ENCODE measurements around the gene MAX.

The MAX gene, protein sequence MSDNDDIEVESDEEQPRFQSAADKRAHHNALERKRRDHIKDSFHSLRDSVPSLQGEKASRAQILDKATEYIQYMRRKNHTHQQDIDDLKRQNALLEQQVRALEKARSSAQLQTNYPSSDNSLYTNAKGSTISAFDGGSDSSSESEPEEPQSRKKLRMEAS

GRCh38 chr14:65102441-65103149 lies at the start of gene MAX:
TSS of gene MAX (minus strand) at chr14:65102517. CDS start at chr14:65102339, 178 bp downstream.
- peak; percentile 96 to 99 for DNase-seq

GRCh38 chr14:65151609-65151956 lies 49.3 kb upstream of the MAX start:
- no peak for DNase-seq

DNA sequence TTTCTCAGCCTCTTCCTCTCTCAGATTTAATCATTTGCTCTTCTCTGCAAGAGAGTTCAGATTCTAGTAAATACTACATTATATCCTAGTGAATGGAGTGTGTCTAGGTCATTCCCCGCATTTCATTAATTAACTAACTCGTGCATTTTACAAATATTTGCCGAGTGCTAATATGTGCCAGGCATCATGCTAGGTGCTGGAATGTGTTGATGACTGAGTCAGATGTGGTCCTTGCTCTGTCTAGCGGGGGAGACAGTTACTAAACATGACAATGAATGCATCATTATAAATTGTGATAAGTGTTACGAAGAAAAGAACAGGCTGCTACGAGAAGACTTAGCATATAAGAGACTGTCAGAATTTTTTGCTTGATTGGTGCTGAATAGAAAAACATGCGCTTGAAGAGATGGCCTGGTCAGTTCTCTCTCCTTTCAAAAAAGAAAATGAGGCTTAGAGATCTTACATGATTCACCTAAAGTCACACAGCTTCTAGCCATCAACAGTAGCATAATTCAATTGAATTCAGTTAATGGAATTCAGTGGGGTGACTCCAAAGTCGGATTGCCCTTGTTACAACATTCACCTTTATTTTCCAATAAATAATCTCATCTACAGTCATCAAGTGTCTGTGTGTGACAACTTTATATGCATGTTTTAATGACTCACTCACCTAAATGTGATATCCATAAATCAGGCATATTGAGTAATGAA lies 48.7 kb upstream of the MAX start:
- no peak for DNase-seq

GRCh38 chr14:65149116-65149515 lies 46.8 kb upstream of the MAX start:
- DNase-seq = no peak

GRCh38 chr14:65144170-65144569 lies 41.9 kb upstream of the MAX start:
- no peak for DNase-seq

- no peak for DNase-seq
Measured at GRCh38 chr14:65142914-65143625, 40.8 kb upstream of the MAX start.

- no peak for DNase-seq
Measured at GRCh38 chr14:65142429-65142828, 40.1 kb upstream of the MAX start.

DNA sequence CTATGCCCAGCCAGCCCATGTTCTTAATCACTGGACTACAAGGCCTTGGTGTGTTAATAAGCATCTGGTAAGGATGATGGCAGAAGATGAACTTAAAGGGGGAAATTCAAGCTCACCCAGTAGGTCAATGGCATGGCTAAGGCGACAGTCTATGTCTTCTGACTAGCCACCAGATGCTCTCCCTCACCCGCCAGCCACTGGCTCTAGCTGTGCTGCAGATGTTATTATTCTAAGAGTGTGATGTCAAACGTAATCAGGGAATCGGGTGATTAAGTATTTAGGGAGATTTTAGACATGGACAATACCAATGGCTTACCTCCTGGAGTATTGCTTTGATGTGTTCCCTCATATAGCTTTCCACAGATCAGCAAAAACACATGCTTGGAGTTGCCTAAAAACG lies 39.2 kb upstream of the MAX start:
- DNase-seq = no peak

DNA sequence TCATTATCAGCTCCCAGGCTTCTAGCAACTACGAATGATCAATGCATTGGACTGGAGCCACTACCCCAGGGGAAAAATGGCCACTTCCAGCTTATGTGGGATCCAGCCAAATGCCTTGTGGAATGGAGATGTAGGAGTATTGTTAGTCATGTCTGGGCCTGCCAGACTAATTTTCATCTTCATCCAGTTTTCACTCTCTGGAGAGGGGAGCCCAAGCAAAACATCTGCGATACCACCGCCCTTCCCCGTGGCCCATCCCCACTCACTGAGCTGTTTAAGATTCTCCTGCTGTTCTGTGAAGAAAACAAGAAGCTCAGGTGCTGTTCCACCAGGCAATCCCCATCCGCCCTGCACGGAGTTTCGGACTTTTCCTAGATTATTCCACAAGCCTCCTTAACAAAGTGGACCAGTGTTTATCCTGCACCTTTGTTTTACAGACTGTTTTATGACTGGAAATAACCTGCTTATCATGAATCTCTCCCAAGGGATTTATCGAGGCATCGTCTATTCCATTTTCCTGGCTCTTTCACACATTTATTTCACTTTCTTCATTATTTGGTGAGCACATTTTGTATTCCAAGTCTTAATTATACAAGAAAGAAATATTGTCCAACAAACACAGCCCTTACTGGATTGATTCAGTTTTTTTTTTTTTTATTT lies 35.5 kb upstream of the MAX start:
- DNase-seq = no peak

DNA sequence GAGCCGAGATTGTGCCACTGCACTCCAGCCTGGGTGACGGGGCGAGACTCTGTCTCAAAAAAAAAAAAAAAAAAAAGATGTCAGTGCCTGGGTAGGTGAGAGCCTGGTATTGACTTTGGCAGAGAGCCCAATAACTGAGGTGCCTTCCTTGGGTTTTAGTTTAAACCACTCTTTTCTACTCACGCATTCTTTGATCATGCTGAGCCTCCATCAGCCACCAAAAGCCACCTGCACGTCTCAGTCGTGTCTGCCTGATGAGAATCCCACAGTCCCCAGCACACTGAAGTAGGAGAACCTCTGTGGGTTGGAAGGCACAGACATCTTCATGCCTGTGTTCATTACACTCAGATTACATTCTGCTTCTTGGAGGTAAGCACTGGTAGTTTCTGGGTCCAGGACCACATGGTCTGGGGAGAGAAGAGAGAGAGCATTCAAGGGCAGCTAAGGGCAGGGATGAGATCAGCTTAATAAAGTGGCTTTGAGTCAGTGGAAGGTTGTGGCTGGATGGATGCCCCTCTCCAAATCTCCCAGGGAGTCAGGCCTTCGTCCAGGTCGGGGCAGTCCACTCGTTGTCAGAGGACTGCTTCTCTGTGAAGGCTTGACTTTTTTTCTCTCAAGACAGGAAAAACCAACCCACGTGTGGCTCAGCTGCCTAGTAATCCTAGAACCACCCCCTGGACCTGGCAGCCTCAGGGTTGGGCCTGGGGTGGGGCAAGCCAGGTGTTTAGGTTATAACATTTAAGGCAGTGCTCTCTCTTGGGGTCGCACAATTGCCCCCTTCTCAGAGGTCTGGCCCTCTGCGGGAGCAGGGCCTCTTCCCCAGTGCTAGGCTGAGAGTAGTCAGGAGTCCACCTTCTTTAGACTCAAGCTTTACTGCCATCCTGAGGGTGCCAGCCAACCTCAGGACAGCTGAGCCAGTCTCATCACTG lies 32.6 kb upstream of the MAX start:
- no peak for DNase-seq

DNA sequence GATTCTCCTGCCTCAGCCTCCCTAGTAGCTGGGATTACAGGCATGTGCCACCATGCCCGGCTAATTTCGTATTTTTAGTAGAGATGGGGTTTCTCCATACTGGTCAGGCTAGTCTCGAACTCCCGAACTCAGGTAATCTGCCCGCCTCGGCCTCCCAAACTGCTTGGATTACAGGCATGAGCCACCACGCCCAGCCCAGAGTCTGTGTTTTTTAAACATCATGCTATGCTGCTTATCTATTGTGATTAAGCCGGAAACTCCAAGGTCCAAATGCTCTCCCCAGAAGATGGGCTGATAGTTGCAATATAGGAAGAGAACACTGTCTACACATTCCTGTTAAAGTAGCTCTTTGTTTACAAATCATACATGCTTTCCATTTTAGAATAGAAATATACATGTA lies 30.5 kb upstream of the MAX start:
- DNase-seq = no peak

DNA sequence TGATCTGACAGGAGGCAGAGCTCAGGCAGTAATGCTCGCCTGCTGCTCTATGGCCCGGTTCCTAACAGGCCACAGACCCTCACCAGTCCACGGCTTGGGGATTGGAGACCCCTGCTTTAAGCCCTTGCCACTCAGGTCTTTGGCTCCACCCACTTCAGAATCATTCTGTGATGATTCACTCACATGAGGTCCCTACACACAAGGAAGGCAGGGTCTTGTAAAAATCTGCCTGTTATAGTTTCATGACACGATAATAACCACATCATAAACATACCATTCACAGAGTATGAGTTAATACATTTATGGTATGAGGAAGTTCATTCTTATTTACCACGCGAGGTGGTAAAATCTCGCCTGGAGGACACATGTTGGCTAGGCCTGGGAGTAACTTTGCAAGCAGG lies 29.0 kb upstream of the MAX start:
- no peak for DNase-seq

DNA sequence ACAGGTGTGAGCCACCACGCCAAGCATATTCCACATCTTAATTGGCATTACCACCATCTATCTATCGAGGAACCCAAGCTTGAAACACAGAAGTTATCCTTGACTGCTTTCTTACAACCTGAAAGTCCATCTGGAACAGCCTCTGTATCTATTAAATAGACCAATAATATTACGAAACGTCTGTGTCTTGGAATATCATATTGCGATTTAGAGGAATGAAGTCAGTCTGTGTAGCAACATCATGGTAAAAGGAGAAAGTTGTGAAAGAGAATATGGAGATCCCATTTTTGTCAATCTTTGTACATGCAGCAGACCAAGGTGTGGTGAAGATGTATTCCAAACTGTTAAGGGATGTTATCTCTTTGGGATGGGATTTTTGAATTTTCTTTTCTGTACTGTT lies 25.8 kb upstream of the MAX start:
- no peak for DNase-seq

- no peak for DNase-seq
Measured at GRCh38 chr14:65117769-65118745, 15.7 kb upstream of the MAX start.

- no peak for DNase-seq
Measured at GRCh38 chr14:65115615-65116014, 13.3 kb upstream of the MAX start.

GRCh38 chr14:65110525-65110924 lies 8.2 kb upstream of the MAX start:
- no peak for DNase-seq

GRCh38 chr14:65109357-65109756 lies 7.0 kb upstream of the MAX start:
- no peak for DNase-seq

- DNase-seq = no peak
Measured at GRCh38 chr14:65107200-65107599, 4.9 kb upstream of the MAX start.

- no peak for DNase-seq
Measured at GRCh38 chr14:65106736-65107135, 4.4 kb upstream of the MAX start.

- no peak for DNase-seq
Measured at GRCh38 chr14:65106316-65106715, 4.0 kb upstream of the MAX start.

DNA sequence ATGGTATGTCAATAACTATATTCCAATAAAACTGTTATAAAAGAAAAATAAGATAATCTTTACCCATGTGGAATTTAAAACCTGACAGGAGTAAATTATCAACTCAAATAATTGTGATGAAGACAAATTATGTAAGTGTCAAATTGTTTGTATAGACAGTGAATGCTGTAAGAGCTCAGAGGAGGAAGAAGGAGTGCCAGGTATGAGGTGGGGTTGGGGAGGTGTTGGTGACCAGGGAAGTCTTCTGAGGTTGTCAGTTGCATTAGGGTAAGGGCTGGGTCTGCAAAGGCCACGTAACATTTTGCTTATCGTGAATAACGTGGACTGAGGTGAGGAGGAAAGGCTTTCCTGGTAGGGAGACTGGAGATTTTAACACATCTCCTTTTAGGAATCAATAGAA lies 2.5 kb upstream of the MAX start:
- DNase-seq = no peak

Data from activated CD4-positive, alpha-beta T cell treated with anti-CD3 and anti-CD28 coated beads for 4 hours (primary cell).